H9 (cell line): Measurements from ENCODE around the gene IL21R. TPM values are rescaled to one million over a fixed set of nuclear protein-coding genes. Genes with fewer than 3 reads are reported as not detected.

Experiments
- DNase-seq: peaks from one replicate; pipeline ENCODE4 v3.0.0-alpha.2; 2017
- H2AFZ ChIP-seq: one replicate; pipeline ENCODE4 v1.6.1; 2013; ENCODE audit warnings: mild to moderate bottlenecking, low read length, control low read depth, moderate library complexity
- H2AK5ac ChIP-seq: 2 replicates; pipeline ENCODE4 v1.6.1; 2013; ENCODE audit warnings: low read length, control low read depth, mixed read lengths; ENCODE audit not compliant: insufficient read length
- H2BK120ac ChIP-seq: one replicate; pipeline ENCODE4 v1.6.1; 2013; ENCODE audit warnings: low read depth, mild to moderate bottlenecking, low read length, control low read depth, inconsistent platforms; ENCODE audit not compliant: poor library complexity, severe bottlenecking
- H2BK12ac ChIP-seq: 2 replicates; pipeline ENCODE4 v1.6.1; 2013; ENCODE audit warnings: low read length, control low read depth, mixed read lengths, low read depth; ENCODE audit not compliant: insufficient read length
- H2BK15ac ChIP-seq: 2 replicates; pipeline ENCODE4 v1.6.1; 2013; ENCODE audit warnings: low read depth, low read length, control low read depth
- H2BK20ac ChIP-seq: one replicate; pipeline ENCODE4 v1.6.1; 2013; ENCODE audit warnings: low read depth, mild to moderate bottlenecking, low read length, control low read depth, inconsistent platforms; ENCODE audit not compliant: poor library complexity, severe bottlenecking
- H2BK5ac ChIP-seq: 2 replicates; pipeline ENCODE4 v1.6.1; 2013; ENCODE audit warnings: low read length, control low read depth, mixed read lengths; ENCODE audit not compliant: insufficient read length
- H3K14ac ChIP-seq: 2 replicates; pipeline ENCODE4 v1.6.1; 2013; ENCODE audit warnings: low read length, control low read depth; ENCODE audit not compliant: insufficient read depth
- H3K18ac ChIP-seq: 2 replicates; pipeline ENCODE4 v1.6.1; 2013; ENCODE audit warnings: low read depth, mild to moderate bottlenecking, mixed read lengths, low read length, control low read depth; ENCODE audit not compliant: insufficient read length
- H3K23ac ChIP-seq: 2 replicates; pipeline ENCODE4 v1.6.1; 2013; ENCODE audit warnings: low read length, control low read depth, mixed read lengths, low read depth; ENCODE audit not compliant: insufficient read length
- H3K23me2 ChIP-seq: 2 replicates; pipeline ENCODE4 v1.6.1; 2013; ENCODE audit warnings: low read depth, mild to moderate bottlenecking, mixed read lengths, low read length, control low read depth; ENCODE audit not compliant: insufficient read length, poor library complexity, severe bottlenecking
- H3K27ac ChIP-seq: 2 replicates; pipeline ENCODE4 v1.5.1; 2013; ENCODE audit warnings: low read length, control low read depth, mixed read lengths, low read depth; ENCODE audit not compliant: insufficient read length
- H3K27me3 ChIP-seq: 2 replicates; pipeline ENCODE4 v1.6.1; 2013; ENCODE audit warnings: low read length, control low read depth, inconsistent platforms; ENCODE audit not compliant: insufficient read depth
- H3K4ac ChIP-seq: 2 replicates; pipeline ENCODE4 v1.6.1; 2013; ENCODE audit warnings: low read depth, mild to moderate bottlenecking, control low read depth, inconsistent platforms, low read length, moderate library complexity
- H3K4me1 ChIP-seq: 2 replicates; pipeline ENCODE4 v1.6.1; 2013; ENCODE audit warnings: low read length, control low read depth, inconsistent platforms; ENCODE audit not compliant: insufficient read depth
- H3K4me2 ChIP-seq: 2 replicates; pipeline ENCODE4 v1.6.1; 2013; ENCODE audit warnings: low read length, control low read depth, mixed read lengths; ENCODE audit not compliant: insufficient read length, insufficient read depth
- H3K56ac ChIP-seq: 2 replicates; pipeline ENCODE4 v1.6.1; 2013; ENCODE audit warnings: low read depth, mild to moderate bottlenecking, mixed read lengths, low read length, control low read depth; ENCODE audit not compliant: insufficient read length
- H3K79me1 ChIP-seq: 2 replicates; pipeline ENCODE4 v1.6.1; 2013; ENCODE audit warnings: low read depth, mild to moderate bottlenecking, moderate library complexity, low read length, control low read depth, inconsistent platforms; ENCODE audit not compliant: insufficient read depth, poor library complexity, severe bottlenecking
- H3K79me2 ChIP-seq: 2 replicates; pipeline ENCODE4 v1.6.1; 2013; ENCODE audit warnings: low read length, control low read depth, inconsistent platforms; ENCODE audit not compliant: insufficient read depth
- H3K9ac ChIP-seq: 2 replicates; pipeline ENCODE4 v1.6.1; 2013; ENCODE audit warnings: low read length, control low read depth, mixed read lengths; ENCODE audit not compliant: insufficient read length; ENCODE audit errors: extremely low read depth
- H3K9me3 ChIP-seq: one replicate; pipeline ENCODE4 v1.6.1; 2013; ENCODE audit warnings: low read depth, low read length, inconsistent platforms; ENCODE audit not compliant: control insufficient read depth
- H3T11ph ChIP-seq: one replicate; pipeline ENCODE4 v1.6.1; 2013; ENCODE audit warnings: mild to moderate bottlenecking, low read length, control low read depth, inconsistent platforms
- H4K20me1 ChIP-seq: one replicate; pipeline ENCODE4 v1.6.1; 2013; ENCODE audit not compliant: control insufficient read depth, insufficient read length, insufficient read depth
- H4K5ac ChIP-seq: 2 replicates; pipeline ENCODE4 v1.6.1; 2013; ENCODE audit warnings: low read depth, mild to moderate bottlenecking, mixed read lengths, low read length, control low read depth; ENCODE audit not compliant: insufficient read length
- H4K8ac ChIP-seq: replicated peaks from 2 replicates; pipeline ENCODE4 v1.6.1; 2013; ENCODE audit warnings: low read length, control low read depth, mixed read lengths, low read depth; ENCODE audit not compliant: insufficient read length
- H4K91ac ChIP-seq: 2 replicates; pipeline ENCODE4 v1.6.1; 2013; ENCODE audit warnings: low read depth, mild to moderate bottlenecking, moderate library complexity, mixed read lengths, low read length, control low read depth; ENCODE audit not compliant: insufficient read length
- H3K27ac Mint-ChIP-seq, 3 experiments: 2 replicates in 2 of 3; 3 replicates in 1 of 3; pipeline ENCODE4 v1.8.0; 2020 to 2021; ENCODE audit warnings: mixed read lengths in 3 of 3, mild to moderate bottlenecking in 1 of 3, moderate library complexity in 1 of 3
- H3K27me3 Mint-ChIP-seq: 2 replicates; pipeline ENCODE4 v1.8.0; 2021; ENCODE audit warnings: low read depth, mild to moderate bottlenecking, moderate library complexity, mixed read lengths
- H3K36me3 Mint-ChIP-seq, 3 experiments: 2 replicates in 2 of 3; 3 replicates in 1 of 3; pipeline ENCODE4 v1.8.0; 2020 to 2021; ENCODE audit warnings: low read depth in 3 of 3, mixed read lengths in 3 of 3; ENCODE audit not compliant: insufficient read depth in 1 of 3
- H3K4me1 Mint-ChIP-seq, 2 experiments: 2 replicates each; pipeline ENCODE4 v1.8.0; 2020; ENCODE audit warnings: mixed read lengths in 2 of 2
- H3K4me3 Mint-ChIP-seq, 2 experiments: 2 replicates in 1 of 2; 3 replicates in 1 of 2; pipeline ENCODE4 v1.8.0; 2020 to 2021; ENCODE audit warnings: mild to moderate bottlenecking in 2 of 2, mixed read lengths in 2 of 2, moderate library complexity in 1 of 2
- H3K9me3 Mint-ChIP-seq, 2 experiments: 2 replicates in 1 of 2; 3 replicates in 1 of 2; pipeline ENCODE4 v1.8.0; 2020; ENCODE audit warnings: mild to moderate bottlenecking in 2 of 2, mixed read lengths in 2 of 2, moderate library complexity in 1 of 2
- CTCF ChIP-seq: fragments of 200-600 bp; sonication (generic); conservative IDR thresholded peaks from 3 replicates; pipeline ENCODE4 v1.8.0; 2021; ENCODE audit warnings: antibody characterized with exemption, mild to moderate bottlenecking
- WGBS: extraction: QIAGEN DNeasy Blood & Tissue Kit; methylation state at CpG from one replicate; pipeline ENCODE4 v1.1.7; 2013; ENCODE audit warnings: missing lambda C conversion rate, low lambda C conversion rate, mixed read lengths; ENCODE audit not compliant: insufficient read length; ENCODE audit errors: extremely low coverage; 5-methylcytosine and 5-hydroxymethylcytosine counted together
- total RNA-seq: library from RNA; stranded (reverse); gene quantifications from 2 replicates; pipeline ENCODE4 v1.2.1, GENCODE V29; 2021

IL21R gene
- total RNA-seq, 1 experiment from 2014 or later = 0.07 TPM

GRCh38 chr16:27356794-27357193 is 45.2 kb upstream of the IL21R start:
- H3K27me3 ChIP-seq = no peaks in the 10 kb centered on the region
- H4K8ac ChIP-seq = no peak overlapping the region
- no peak overlapping the region for H2BK15ac ChIP-seq
- no peaks in the 10 kb centered on the region for H3K4me1 ChIP-seq
- no peak overlapping the region for H3K23ac ChIP-seq
- H4K20me1 ChIP-seq = no peaks in the 10 kb centered on the region
- no peak overlapping the region for H2AFZ ChIP-seq
- no peak overlapping the region for H3K9ac ChIP-seq
- no peak overlapping the region for H2BK5ac ChIP-seq
- no peaks in the 10 kb centered on the region for H3K79me2 ChIP-seq
- no peak overlapping the region for H3K27ac Mint-ChIP-seq
- no CpG with 5 or more reads among the region's 4 CpGs for WGBS
- no peaks in the 10 kb centered on the region; a peak in 1 of 5 replicates for H3K9me3 Mint-ChIP-seq
- H2BK20ac ChIP-seq = no peak overlapping the region
- peaks cover 5 to 6% of the 10 kb centered on the region in 2 experiments for H3K4me1 Mint-ChIP-seq
- H3K56ac ChIP-seq = no peak overlapping the region
- H3K27me3 Mint-ChIP-seq = no peaks in the 10 kb centered on the region
- H2BK120ac ChIP-seq = no peak overlapping the region
- DNase-seq = no peak
- H2BK12ac ChIP-seq = no peak overlapping the region
- no peak overlapping the region for H3K18ac ChIP-seq
- no peaks in the 10 kb centered on the region for H3K79me1 ChIP-seq
- H3K23me2 ChIP-seq = no peaks in the 10 kb centered on the region
- H3K9me3 ChIP-seq = no peaks in the 10 kb centered on the region
- no peak overlapping the region for H3K4me2 ChIP-seq
- H4K5ac ChIP-seq = no peak overlapping the region
- no peak overlapping the region for H2AK5ac ChIP-seq
- H3K4me3 Mint-ChIP-seq = no peak overlapping the region
- peaks cover 21 to 51% (median 33%) of the 10 kb centered on the region in 3 experiments; a peak in 6 of 7 replicates for H3K36me3 Mint-ChIP-seq
- H3T11ph ChIP-seq = no peak overlapping the region
- no peak overlapping the region for H4K91ac ChIP-seq
- no peak overlapping the region for H3K4ac ChIP-seq
- H3K27ac ChIP-seq = no peak overlapping the region
- H3K14ac ChIP-seq = no peak overlapping the region
- no peak for TF ChIP-seq CTCF
